Activated naive CD8-positive, alpha-beta T cell (primary cell): ENCODE measurements around the gene FAM110C.
"Not testable (repeated sequence)": the region's sequence is repeated elsewhere in the genome, so short reads cannot be mapped to it uniquely, and the experiment has no call there.

ENCODE experiments used
- H3K27ac Mint-ChIP-seq: one replicate; pipeline ENCODE4 v1.8.0; 2021; ENCODE audit warnings: mixed read lengths
- H3K27me3 Mint-ChIP-seq: one replicate; pipeline ENCODE4 v1.8.0; 2021; ENCODE audit warnings: mixed read lengths
- H3K36me3 Mint-ChIP-seq: one replicate; pipeline ENCODE4 v1.8.0; 2021; ENCODE audit warnings: mixed read lengths
- H3K4me1 Mint-ChIP-seq: one replicate; pipeline ENCODE4 v1.8.0; 2021; ENCODE audit warnings: low read depth, mixed read lengths
- H3K4me3 Mint-ChIP-seq: one replicate; pipeline ENCODE4 v1.8.0; 2021; ENCODE audit warnings: mild to moderate bottlenecking, mixed read lengths
- H3K9me3 Mint-ChIP-seq: one replicate; pipeline ENCODE4 v1.8.0; 2021; ENCODE audit warnings: low read depth, mixed read lengths

FAM110C gene, protein sequence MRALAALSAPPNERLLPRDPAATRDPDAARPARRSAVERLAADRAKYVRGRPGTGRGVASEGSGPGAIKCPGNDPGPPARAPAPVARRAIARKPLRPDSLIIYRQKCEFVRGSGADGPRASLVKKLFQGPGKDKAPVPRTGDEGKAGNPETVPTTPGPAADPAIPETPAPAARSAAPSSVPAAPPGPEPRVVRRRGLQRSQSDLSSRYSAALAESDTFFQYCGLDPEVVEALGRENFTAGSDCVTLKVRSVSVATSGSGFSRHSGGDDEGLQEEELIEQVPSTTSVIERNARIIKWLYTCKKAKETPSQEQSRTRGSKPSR

DNA sequence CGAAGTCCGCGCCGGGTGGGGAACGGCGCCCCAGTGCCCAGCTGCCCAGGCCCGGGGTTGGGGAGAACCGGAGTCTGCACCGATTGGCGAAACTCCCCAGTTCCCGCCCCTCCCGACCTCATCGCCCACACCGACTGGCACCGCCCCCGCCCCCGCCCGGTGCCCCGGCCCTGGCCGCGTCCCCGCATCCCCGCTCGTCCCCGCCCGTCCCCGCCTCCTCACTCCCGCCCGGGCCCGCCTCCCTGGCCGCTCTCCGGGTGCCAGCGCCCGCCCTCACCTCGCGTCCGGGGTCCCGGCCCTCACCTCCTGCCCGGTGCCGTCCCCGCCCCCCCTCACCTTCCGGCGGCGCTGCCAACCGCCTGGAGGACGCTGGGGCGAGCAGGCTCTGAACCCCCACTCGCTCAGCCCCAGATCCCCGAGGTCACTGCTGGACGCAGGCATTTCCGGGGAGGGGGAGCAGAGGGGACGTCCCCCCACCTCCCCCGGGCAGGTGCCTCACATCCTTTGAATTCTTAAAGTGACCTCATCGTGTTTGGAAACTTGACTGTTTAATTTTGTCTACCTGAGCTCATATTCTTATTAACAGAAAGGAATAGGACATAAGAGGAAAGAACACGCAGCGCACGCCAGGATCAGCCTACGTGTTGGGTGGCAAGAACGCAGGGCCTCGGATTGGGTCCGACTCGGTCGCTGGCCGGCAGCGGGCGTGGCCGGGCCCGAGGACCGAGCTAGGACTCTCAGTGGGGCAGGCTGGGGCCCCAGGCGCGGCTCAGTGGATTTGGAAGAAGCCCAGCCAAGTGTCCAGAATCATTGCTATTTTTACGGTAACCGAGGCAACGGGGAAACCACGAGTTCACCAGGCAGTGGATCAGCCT is at the start of gene FAM110C:
Gene FAM110C (minus strand): TSS at position 35 of the 875 bp plus-strand sequence. CDS start 120 bp downstream, outside the sequence.
- H3K27me3 Mint-ChIP-seq: peaks cover 14% of the 10 kb centered on the region
- no peaks in the 10 kb centered on the region for H3K36me3 Mint-ChIP-seq
- no peak within 1 kb of the TSS for H3K27ac Mint-ChIP-seq
- H3K4me3 Mint-ChIP-seq: peak within 1 kb of the TSS; percentile 89
- peaks cover 24% of the 10 kb centered on the region for H3K4me1 Mint-ChIP-seq
- H3K9me3 Mint-ChIP-seq: no peaks in the 10 kb centered on the region

- Mint-ChIP-seq H3K27ac (no peak overlapping the region), H3K9me3 (no peaks in the 10 kb centered on the region), H3K4me1 (no peaks in the 10 kb centered on the region), H3K4me3 (no peak overlapping the region), H3K36me3 (peaks cover 6% of the 10 kb centered on the region), H3K27me3 (peaks cover 5% of the 10 kb centered on the region)
Observed at GRCh38 chr2:92326-92725, 46.0 kb upstream of the FAM110C start.

GRCh38 chr2:90645-91312 is 44.5 kb upstream of the FAM110C start:
- H3K9me3 Mint-ChIP-seq: no peaks in the 10 kb centered on the region
- peaks cover 5% of the 10 kb centered on the region for H3K27me3 Mint-ChIP-seq

DNA sequence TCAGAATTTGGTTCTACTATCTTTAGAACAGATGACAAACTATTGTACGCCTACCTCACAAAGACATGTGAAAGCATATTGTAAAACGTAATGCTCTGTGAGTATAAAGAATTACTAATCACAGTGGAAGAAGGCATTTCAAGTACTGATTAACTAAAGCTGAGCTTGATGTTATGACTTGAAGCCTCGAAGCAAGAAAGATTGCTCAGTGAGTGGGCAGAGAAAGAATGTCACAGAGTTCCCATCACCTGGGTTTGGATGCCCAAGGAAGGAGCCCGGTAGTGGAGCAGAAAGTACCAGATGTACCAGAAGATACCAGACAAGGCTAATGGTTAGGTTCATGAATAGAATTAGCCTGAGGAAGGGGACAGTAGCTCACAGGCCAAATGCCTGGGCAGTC is 39.5 kb upstream of the FAM110C start:
- no peak overlapping the region for H3K4me3 Mint-ChIP-seq
- H3K9me3 Mint-ChIP-seq: no peaks in the 10 kb centered on the region
- no peak overlapping the region for H3K27ac Mint-ChIP-seq
- H3K36me3 Mint-ChIP-seq: no peaks in the 10 kb centered on the region
- H3K27me3 Mint-ChIP-seq: peaks cover 6% of the 10 kb centered on the region
- H3K4me1 Mint-ChIP-seq: no peaks in the 10 kb centered on the region

More at GRCh38 chr2:90645-91312, 44.5 kb upstream of the FAM110C start:
- H3K27ac Mint-ChIP-seq: no peak overlapping the region
- H3K4me1 Mint-ChIP-seq: no peaks in the 10 kb centered on the region
- peaks cover 3% of the 10 kb centered on the region for H3K36me3 Mint-ChIP-seq
- H3K4me3 Mint-ChIP-seq: no peak overlapping the region

DNA sequence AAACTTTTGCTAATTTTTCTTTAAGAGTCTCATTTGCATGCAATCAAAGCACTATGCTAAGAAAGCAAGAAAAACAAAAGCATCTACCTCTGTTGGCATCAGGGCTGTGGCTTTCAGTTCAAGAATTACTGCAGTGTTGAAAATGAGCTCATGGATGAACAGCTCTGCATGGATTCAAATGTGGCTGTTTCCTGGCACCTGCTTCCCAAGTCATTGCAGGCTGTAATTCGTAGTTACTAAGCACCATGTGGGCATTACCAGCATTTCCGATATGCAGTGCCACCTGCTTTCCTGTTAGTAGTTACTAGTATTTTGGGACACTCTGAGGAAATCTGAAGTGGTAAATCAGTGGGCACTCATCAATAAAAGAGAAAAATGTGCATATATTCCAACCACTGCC is 37.8 kb upstream of the FAM110C start:
- Mint-ChIP-seq H3K27me3 (peaks cover 4% of the 10 kb centered on the region), H3K27ac (no peak overlapping the region), H3K4me1 (no peaks in the 10 kb centered on the region), H3K4me3 (no peak overlapping the region), H3K9me3 (no peaks in the 10 kb centered on the region), H3K36me3 (no peaks in the 10 kb centered on the region)

DNA sequence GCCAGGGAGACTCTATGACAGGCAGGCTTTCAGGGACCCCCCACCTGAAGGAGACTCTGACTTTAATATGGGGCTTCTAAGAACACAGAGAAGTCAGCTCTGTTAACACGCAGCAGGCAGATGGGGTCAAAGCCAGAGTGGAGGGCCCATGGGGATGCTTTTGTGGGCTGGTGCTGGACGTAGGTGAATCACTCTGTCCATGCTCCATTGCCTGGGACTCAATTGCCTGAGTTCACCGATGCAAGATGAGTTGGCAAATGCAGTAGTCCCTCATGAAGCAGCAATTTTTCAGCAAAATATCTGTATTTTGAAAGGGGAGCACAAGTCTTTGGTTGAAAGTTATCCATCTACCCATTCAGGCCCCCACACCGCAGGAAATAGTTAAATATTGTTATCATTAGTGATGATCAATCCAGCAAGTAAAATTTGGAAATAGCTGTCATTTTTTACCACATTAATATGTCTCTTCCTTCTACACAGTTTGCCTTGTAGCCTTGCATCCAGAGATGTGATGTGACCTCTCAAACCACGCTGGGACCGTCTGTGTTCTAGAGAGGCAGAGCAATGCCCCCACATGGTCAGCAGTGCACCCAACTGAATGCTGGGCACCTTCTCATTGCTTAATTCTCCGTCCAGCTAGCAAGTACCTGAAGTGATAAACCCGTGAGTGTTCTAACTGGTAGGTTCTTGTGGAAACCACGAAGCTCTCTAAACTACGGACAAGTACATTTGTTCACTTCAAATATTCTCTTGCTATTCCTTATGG is 34.8 kb upstream of the FAM110C start:
- H3K9me3 Mint-ChIP-seq: no peaks in the 10 kb centered on the region
- H3K4me3 Mint-ChIP-seq: no peak overlapping the region
- H3K36me3 Mint-ChIP-seq: peaks cover 2% of the 10 kb centered on the region
- H3K27me3 Mint-ChIP-seq: peaks cover 9% of the 10 kb centered on the region
- H3K4me1 Mint-ChIP-seq: no peaks in the 10 kb centered on the region
- H3K27ac Mint-ChIP-seq: no peak overlapping the region

DNA sequence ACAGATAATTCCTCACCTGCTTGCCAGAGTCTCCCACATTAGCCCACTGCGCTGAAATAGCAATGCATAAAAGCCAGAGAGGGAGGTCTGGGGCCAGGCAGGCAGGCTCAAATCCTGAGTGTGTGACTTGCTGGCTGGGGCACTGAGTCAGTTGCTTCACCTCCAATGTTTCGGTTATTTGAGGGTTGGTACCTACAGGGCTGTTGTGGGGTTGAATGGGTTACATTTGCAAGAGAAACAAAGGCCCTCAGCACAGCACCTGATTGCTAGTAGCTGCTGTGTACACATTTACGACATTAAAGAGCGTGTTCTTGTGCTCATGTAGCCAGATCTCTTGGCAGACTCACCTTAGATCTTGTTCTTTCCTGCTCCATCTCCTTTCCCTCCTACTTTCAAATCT is 34.1 kb upstream of the FAM110C start:
- Mint-ChIP-seq H3K9me3 (no peaks in the 10 kb centered on the region), H3K36me3 (peaks cover 2% of the 10 kb centered on the region), H3K27me3 (peaks cover 9% of the 10 kb centered on the region), H3K27ac (no peak overlapping the region), H3K4me3 (no peak overlapping the region), H3K4me1 (no peaks in the 10 kb centered on the region)

DNA sequence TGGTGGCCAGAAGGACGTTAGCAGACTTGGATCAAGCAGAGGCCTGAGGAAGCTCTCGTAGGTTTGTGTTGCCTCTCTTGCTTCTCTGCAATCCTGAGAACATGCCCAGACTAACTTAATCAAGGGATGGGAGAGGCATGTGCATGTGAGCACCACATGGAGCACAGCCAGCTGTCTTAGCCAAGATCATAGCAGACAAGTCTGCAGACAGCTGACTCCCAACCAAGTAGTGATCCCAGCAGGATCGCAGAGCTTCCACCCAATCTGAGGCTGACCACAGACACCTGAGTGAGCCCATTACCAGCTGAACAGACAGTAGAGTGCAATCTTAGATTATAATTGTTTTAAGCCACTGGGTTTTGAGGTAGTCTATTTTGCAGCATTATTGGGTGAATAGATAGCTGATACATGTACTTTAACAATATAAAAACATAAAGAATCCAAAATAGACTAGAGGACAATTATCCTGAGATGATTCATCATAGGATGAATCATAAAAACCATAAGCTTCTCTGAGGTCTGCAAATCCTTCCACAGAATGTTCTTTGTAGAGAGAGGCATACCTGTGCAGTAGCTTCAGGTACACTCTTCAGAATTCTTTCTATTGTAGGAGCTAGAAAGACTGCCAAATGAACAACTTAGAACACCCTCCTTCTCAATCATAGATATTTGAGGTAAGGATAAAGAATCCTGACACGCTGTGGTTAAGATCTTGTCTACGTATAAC is 25.2 kb upstream of the FAM110C start:
- Mint-ChIP-seq H3K4me3 (no peak overlapping the region), H3K27ac (no peak overlapping the region), H3K36me3 (no peaks in the 10 kb centered on the region), H3K9me3 (no peaks in the 10 kb centered on the region), H3K27me3 (peaks cover 1% of the 10 kb centered on the region), H3K4me1 (no peaks in the 10 kb centered on the region)

DNA sequence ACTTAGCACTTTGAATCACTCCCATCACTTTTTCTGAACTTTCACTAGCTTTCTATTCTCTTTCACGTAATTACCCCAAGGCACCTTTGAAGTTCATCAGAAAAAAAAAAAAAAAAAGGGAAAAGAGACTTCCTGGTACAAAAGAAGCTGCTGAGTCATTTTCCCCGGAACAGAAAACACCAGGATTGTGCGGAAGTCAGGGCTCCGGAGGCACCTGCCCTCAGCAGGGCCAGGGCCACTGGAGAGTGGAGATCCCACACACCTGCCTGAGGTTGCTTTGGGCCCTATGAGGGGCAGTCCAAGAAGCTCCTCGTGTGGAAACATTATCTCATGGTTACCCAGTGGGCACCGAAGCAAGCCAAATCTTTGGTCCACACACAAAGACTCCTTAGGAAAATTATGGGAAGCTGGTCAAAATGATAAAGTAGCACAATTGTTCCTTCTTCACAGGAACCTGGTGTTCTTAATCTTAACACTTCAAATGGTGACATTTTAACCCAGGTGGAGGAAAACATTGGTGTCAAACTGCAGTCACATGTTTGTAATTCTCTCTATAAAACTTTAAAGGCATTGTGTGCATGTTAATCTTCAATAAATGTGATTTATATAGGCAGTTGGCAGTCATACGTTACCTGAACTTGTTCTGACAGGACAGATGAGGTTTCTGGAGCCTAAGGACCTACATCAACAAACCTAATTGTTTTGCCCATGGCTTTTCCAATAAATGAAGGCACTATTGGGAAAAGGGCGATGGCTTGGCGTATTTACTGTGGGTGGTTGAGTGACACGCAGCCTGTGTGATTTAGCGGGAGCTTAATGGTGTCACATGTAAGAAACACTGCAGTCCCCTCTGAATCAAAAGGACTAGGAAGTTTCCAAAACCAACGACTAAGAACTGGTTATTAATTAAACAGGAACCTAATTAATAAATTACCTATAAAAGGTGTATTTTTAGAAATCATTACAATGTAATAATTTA is 23.4 kb upstream of the FAM110C start:
- Mint-ChIP-seq H3K36me3 (no peaks in the 10 kb centered on the region), H3K27me3 (no peaks in the 10 kb centered on the region), H3K9me3 (no peaks in the 10 kb centered on the region), H3K27ac (no peak overlapping the region), H3K4me3 (no peak overlapping the region), H3K4me1 (no peaks in the 10 kb centered on the region)

- H3K9me3 Mint-ChIP-seq, H3K4me1 Mint-ChIP-seq, H3K27me3 Mint-ChIP-seq, H3K27ac Mint-ChIP-seq, H3K36me3 Mint-ChIP-seq, H3K4me3 Mint-ChIP-seq: not testable (repeated sequence)
Observed at GRCh38 chr2:68637-69036, 22.3 kb upstream of the FAM110C start.

DNA sequence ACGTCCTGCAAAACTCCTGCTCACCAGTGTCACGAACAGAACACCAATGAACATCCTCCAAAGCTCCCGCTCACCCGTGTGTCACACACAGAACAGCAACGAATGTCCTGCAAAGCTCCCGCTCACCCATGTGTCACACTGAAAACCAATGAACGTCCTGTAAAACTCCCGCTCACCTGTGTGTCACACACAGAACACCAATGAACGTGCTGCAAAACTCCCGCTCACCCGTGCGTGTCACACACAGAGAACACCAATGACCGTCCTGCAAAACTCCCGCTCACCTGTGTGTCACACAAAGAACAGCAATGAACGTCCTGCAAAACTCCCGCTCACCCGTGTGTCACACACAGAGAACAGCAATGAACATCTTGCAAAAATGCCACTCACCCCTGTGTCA is 20.5 kb upstream of the FAM110C start:
- H3K4me3 Mint-ChIP-seq: no peak overlapping the region
- H3K9me3 Mint-ChIP-seq: no peaks in the 10 kb centered on the region
- no peaks in the 10 kb centered on the region for H3K4me1 Mint-ChIP-seq
- H3K27me3 Mint-ChIP-seq: no peaks in the 10 kb centered on the region
- no peaks in the 10 kb centered on the region for H3K36me3 Mint-ChIP-seq
- H3K27ac Mint-ChIP-seq: no peak overlapping the region

GRCh38 chr2:65121-65520 is 18.8 kb upstream of the FAM110C start:
- Mint-ChIP-seq H3K4me3 (no peak overlapping the region), H3K36me3 (peaks cover 6% of the 10 kb centered on the region), H3K4me1 (no peaks in the 10 kb centered on the region), H3K27ac (no peak overlapping the region), H3K9me3 (peaks cover 4% of the 10 kb centered on the region), H3K27me3 (peaks cover 7% of the 10 kb centered on the region)
